Suprapubic skin (tissue), 4 donors: ENCODE data around the gene RASL12.

Source experiments
- EP300 ChIP-seq: sonication (generic); formaldehyde crosslinking; IDR thresholded peaks from one replicate; pipeline ENCODE4 v1.6.1; 2017; ENCODE audit warnings: antibody characterized with exemption
- POLR2A ChIP-seq, 2 donors: fragments of 450-650 bp; IDR thresholded peaks; one replicate each; pipeline ENCODE4 v1.6.1; 2017; ENCODE audit warnings: antibody characterized with exemption in 2 of 2, mild to moderate bottlenecking in 2 of 2, moderate library complexity in 2 of 2
- POLR2AphosphoS5 ChIP-seq, 3 donors: sonication (generic); formaldehyde crosslinking; IDR thresholded peaks; one replicate each; pipeline ENCODE4 v1.6.1; 2017; ENCODE audit warnings: antibody characterized with exemption in 3 of 3
- TF ChIP-seq, protein P1 (sequence below), 2 donors: fragments of 200-600 bp in 1 of 2; fragments of 450-650 bp in 1 of 2; sonication (generic) in 1 of 2; IDR thresholded peaks; one replicate each; pipeline ENCODE4 v1.5.1; 2016 to 2019; ENCODE audit warnings: antibody characterized with exemption in 2 of 2, mild to moderate bottlenecking in 1 of 2, moderate library complexity in 1 of 2

GRCh38 chr15:65042776-65043327, 24.9 kb downstream of the RASL12 start:
- TF ChIP-seq, protein P1, sequence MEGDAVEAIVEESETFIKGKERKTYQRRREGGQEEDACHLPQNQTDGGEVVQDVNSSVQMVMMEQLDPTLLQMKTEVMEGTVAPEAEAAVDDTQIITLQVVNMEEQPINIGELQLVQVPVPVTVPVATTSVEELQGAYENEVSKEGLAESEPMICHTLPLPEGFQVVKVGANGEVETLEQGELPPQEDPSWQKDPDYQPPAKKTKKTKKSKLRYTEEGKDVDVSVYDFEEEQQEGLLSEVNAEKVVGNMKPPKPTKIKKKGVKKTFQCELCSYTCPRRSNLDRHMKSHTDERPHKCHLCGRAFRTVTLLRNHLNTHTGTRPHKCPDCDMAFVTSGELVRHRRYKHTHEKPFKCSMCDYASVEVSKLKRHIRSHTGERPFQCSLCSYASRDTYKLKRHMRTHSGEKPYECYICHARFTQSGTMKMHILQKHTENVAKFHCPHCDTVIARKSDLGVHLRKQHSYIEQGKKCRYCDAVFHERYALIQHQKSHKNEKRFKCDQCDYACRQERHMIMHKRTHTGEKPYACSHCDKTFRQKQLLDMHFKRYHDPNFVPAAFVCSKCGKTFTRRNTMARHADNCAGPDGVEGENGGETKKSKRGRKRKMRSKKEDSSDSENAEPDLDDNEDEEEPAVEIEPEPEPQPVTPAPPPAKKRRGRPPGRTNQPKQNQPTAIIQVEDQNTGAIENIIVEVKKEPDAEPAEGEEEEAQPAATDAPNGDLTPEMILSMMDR (IDR thresholded peaks at IDR 0.05) = no peak
- TF ChIP-seq POLR2AphosphoS5 (IDR thresholded peaks at IDR 0.05) (no peak), POLR2A (IDR thresholded peaks at IDR 0.05) (no peak), EP300 (no peak)
